Hematopoietic multipotent progenitor cell (in vitro differentiated cells): ENCODE data around the gene CDC42SE1. TPM values are rescaled to one million over a fixed set of nuclear protein-coding genes. Genes with fewer than 3 reads are reported as not detected.

Source experiments
- DNase-seq, 3 donors: peaks; one replicate each; pipeline ENCODE4 v3.0.0-alpha.2; 2011 to 2015; ENCODE audit warnings: low read depth in 2 of 3, low spot score in 2 of 3
- total RNA-seq: library from RNA; depleted of rRNA; stranded (reverse); fragments of >200 nt; gene quantifications from one replicate; pipeline ENCODE4 v1.2.3, GENCODE V29; 2012

CDC42SE1 gene
- total RNA-seq, 1 donor, result 75.4 TPM

- DNase-seq, result no peak
Measured at GRCh38 chr1:151054971-151055547, 4.4 kb downstream of the CDC42SE1 start.

DNA sequence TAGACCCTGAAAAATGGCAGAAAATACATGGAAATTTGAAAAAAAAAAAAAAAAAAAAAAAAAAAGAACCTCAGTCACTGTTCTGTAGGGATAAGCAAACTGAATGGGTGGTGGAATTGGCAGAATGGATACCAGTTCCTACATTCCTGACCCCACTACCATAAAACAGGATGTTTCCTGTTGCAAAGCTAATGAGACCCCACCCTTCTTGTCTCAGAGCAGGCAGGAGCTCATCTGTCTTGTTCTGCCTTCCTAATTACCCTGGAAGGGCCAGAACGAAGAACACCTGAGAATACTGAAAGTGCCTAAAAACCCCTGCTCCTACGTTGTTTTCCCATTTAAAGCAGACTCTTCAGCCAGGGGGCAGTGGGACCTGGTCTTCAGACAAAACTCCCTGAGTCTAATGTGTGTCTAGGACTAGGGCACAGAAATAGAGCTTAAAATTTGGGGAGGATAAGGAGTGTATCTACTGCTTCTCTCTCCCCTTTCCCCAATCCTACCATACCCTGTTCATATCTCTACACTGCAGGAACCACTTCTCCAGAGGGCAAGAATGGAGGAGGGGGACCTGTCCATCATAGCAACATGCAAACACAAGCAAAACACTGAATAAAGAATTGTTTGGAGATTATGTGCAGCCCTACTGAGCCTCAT lies 7.9 kb downstream of the CDC42SE1 start:
- DNase-seq, result no peak

DNA sequence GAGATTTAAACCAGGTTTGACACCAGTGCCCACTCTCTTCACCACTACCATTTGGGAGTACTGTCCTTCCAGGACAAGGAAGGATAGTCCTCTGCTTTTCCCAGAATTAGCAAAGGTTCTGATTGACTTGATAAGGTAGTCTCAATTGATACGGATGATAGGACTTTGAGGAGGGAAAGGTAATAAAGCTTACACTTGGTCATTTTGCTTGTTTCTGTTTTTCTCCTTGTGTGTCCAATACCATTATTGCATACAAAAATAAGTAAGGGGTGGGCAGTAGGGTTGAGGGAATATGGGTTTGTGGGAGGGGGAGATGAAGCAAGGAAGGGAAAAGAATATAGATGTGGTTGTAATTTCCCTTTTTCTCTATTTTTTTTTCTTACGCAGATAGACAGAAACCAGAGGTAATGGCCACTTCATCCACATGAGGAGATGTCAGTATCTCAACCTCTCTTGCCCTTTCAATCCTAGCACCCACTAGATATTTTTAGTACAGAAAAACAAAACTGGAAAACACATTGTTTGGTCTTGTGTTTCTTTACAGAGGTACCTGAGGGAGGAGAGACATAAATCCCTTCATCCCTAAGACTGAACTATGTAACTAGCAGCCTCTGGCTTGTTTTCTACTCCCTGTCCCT lies 9.3 kb downstream of the CDC42SE1 start:
- no peak for DNase-seq

DNA sequence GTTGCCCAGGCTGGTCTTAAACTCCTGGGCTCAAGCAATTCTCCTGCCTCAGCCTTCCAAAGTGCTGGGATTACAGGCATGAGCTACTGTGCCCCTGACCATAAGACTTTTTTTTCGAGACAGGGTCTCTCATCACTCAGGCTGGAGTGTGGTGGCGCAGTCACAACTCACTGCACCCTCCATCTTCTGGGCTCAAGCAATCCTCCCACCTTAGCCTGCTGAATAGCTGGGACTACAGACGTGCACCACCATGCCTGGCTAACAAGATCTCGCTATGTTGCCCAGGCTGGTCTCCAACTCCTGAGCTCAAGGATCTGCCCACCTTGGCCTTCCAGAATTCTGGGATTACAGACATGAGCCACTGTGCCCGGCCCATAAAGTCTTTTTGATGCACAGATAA lies 10.0 kb downstream of the CDC42SE1 start:
- DNase-seq, result no peak

GRCh38 chr1:151048645-151049032 lies 10.8 kb downstream of the CDC42SE1 start:
- no peak for DNase-seq

- DNase-seq, result peak in 2 of 3 donors; percentile 70 to 81
Measured at GRCh38 chr1:151047925-151048644, 11.3 kb downstream of the CDC42SE1 start.

DNA sequence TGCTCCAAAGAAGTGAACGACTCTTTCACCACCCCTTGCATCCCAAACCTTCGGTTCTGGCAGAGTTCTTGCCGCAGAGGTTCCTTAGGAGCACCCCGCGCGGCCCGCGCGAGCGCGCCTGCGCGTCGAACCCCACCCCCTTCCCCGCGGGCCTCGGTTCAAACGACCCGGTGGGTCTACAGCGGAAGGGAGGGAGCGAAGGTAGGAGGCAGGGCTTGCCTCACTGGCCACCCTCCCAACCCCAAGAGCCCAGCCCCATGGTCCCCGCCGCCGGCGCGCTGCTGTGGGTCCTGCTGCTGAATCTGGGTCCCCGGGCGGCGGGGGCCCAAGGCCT lies 11.9 kb downstream of the CDC42SE1 start, which contains the start of gene C1orf56:
Gene C1orf56 (plus strand): TSS at position 161 of the 334 bp plus-strand sequence. CDS start 97 bp downstream, at position 258.
- peak in 1 of 3 donors; percentile 53 for DNase-seq

DNA sequence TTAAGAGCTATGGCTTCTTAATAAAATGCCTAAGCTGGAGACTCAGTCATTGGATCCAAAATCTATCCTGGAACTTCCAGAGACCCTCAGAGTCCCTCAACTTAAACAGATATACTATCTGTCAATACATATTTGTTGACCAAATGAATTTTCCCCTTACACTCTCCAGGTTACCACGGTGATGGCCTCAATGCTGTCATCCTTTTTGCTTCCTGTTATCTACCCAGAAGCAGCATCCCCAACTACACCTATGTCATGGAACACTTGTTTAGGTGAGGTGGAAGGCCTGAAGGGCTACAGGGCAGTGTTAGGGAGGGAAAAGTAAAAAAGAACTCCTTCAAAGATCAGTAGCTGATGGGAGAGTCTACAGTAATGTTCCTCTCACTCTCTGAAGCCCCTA lies 16.3 kb downstream of the CDC42SE1 start:
- DNase-seq, result no peak

GRCh38 chr1:151039521-151039920 lies 19.9 kb downstream of the CDC42SE1 start:
- DNase-seq, result no peak

- no peak for DNase-seq
Measured at GRCh38 chr1:151037032-151037431, 22.4 kb downstream of the CDC42SE1 start.

- no peak for DNase-seq
Measured at GRCh38 chr1:151036356-151036755, 23.1 kb downstream of the CDC42SE1 start, which contains the start of gene BNIPL. TSS of gene BNIPL (plus strand) at chr1:151036586. CDS start at chr1:151036726, 140 bp downstream.

- DNase-seq, result no peak
Measured at GRCh38 chr1:151035167-151035566, 24.3 kb downstream of the CDC42SE1 start.

- no peak for DNase-seq
Measured at GRCh38 chr1:151032164-151032563, 27.3 kb downstream of the CDC42SE1 start.

- DNase-seq, result no peak
Measured at GRCh38 chr1:151026460-151026859, 33.0 kb downstream of the CDC42SE1 start.

- peak in 2 of 3 donors; percentile 86 to 90 for DNase-seq
Measured at GRCh38 chr1:151024540-151025146, 34.8 kb downstream of the CDC42SE1 start.

DNA sequence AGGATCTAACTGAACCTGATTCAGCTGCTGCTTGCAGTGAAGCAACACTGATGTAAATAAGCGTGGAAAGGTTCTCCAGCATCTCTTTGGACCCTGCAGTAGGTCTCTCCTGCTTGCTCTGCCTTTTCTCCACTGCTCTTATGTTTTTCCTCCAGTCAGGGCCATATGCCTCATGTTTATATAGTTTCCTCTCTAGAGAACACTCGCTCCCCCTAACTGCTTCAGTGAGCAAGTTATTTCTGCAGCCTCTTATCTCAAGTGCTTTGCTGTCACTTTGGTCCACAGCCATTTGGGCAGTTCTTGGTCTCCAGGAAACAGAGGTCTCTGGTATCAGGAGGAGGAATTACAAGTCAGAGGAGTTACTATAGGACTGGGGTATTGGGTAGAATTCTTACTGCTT lies 45.9 kb downstream of the CDC42SE1 start:
- peak in 1 of 3 donors; percentile 68 for DNase-seq

DNA sequence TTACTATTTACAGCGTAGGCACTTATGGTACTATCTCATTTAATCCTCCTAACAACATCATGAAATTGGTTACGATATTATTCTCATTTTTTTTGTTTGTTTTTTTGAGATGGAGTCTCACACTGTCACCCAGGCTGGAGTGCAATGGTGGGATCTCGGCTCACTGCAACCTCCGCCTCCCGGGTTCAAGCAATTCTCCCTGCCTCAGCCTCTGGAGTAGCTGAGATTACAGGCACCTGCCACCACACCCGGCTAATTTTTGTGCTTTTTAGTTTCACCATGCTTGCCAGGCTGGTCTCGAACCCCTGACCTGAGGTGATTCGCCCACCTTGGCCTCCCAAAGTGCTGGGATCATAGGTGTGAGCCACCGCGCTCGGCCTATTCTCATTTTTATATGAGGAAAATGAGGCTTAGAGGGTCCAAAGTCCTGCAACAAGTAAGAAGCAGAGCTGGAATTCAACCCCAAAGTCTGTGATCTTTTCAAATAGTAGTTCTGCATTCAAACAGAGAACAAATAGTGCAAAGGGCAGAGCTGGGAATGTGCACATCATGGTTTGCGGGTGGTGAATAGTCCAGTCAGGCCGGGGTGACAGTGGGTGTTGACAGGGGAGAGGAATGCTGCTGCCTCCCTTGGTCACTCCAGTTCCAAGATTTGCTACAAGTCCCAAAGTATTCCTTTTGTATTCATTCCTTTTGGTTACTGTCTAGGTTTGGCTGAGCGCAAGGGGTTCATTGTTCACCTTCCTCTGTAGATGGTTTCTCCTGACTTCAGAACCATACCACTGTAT lies 46.5 kb downstream of the CDC42SE1 start:
- DNase-seq, result no peak

DNA sequence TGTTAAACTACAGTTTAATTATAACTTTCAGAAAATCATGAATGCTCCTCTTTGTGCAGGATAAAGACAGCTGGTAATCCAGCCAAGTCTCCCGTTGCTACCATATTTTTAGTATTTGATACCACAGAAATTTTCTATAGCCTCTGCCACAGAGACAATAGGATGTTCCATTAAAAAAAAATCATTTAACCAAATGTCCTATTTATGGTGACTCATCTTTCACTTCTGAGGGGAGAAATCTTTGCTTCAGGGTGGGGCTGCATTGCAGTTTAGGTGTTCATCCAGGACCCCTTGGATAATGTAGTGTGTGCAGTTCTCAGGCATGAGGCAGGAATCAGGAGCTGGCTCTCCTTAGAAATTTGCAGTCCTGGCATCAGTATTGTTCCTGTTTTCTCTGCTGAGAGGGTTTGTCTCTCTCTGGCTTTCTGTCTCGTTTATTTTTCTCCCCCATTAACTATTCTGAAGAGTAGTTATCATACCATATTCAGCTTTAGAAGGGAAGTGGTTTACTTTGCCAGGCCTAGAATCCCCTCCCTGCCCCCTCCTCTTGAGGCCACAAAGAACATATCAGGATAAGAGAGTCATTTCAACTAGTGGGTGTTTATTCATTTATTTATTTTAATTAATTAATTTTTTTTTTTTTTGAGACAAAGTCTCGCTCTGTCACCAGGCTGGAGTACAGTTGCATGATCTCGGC lies 48.1 kb downstream of the CDC42SE1 start:
- DNase-seq, result peak in 2 of 3 donors; percentile 42 to 56

DNA sequence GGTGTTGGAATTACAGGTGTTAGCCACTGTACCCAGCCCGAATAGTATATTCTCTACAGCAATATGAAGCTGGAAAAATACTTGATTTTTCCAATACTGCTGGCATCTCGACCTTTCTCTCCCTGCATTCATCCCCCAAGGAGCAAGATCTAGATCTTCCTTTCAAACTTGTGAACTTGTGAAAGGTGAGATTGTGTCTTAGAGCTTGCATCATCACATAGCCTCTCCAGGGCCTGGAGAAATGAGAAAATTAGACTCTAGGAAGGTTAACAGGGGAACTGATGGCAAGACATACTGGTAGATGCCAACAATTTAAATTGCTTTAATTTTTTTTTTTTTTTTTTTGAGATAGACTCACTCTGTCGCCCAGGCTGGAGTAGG lies 49.1 kb downstream of the CDC42SE1 start:
- DNase-seq, result no peak
